HG03045 (cell line): Measurements from ENCODE around the gene CSF2.

Source experiments
- ATAC-seq: cut with Tn5 transposase; IDR thresholded peaks from one replicate; pipeline ENCODE4 v1.9.1; 2021; ENCODE audit warnings: mild to moderate bottlenecking, moderate library complexity; ENCODE audit not compliant: unreplicated experiment

CSF2 gene

GRCh38 chr5:132067941-132068808 is 5.4 kb upstream of the CSF2 start:
- no peak for ATAC-seq

- ATAC-seq: no peak
These were observed 4.0 kb upstream of the CSF2 start for GRCh38 chr5:132069561-132069960.

GRCh38 chr5:132069994-132070393 is 3.6 kb upstream of the CSF2 start:
- no peak for ATAC-seq

- no peak for ATAC-seq
These were observed 2.9 kb upstream of the CSF2 start for GRCh38 chr5:132070460-132071337.

GRCh38 chr5:132071338-132071707 is 2.3 kb upstream of the CSF2 start:
- no peak for ATAC-seq

GRCh38 chr5:132072070-132072469 is 1.5 kb upstream of the CSF2 start:
- ATAC-seq: no peak

- no peak for ATAC-seq
These were observed 1.1 kb upstream of the CSF2 start for GRCh38 chr5:132072528-132072927.

- ATAC-seq: no peak
These were observed 642 bp downstream of the CSF2 start for GRCh38 chr5:132074091-132074771.

- ATAC-seq: no peak
These were observed 1.5 kb downstream of the CSF2 start for GRCh38 chr5:132074772-132075718.

GRCh38 chr5:132075719-132076077 is 2.1 kb downstream of the CSF2 start:
- no peak for ATAC-seq

- ATAC-seq: no peak
These were observed 2.7 kb downstream of the CSF2 start for GRCh38 chr5:132076202-132076830.

- ATAC-seq: no peak
These were observed 3.4 kb downstream of the CSF2 start for GRCh38 chr5:132076983-132077382.

- no peak for ATAC-seq
These were observed 5.5 kb downstream of the CSF2 start for GRCh38 chr5:132079081-132079480.

GRCh38 chr5:132079619-132080018 is 6.0 kb downstream of the CSF2 start:
- no peak for ATAC-seq

- ATAC-seq: no peak
These were observed 7.0 kb downstream of the CSF2 start for GRCh38 chr5:132080595-132080994.

GRCh38 chr5:132081458-132081857 is 7.9 kb downstream of the CSF2 start:
- ATAC-seq: no peak

- no peak for ATAC-seq
These were observed 8.9 kb downstream of the CSF2 start for GRCh38 chr5:132082329-132083023.

- ATAC-seq: no peak
These were observed 9.6 kb downstream of the CSF2 start for GRCh38 chr5:132083071-132083678.

- ATAC-seq: no peak
These were observed 12.1 kb downstream of the CSF2 start for GRCh38 chr5:132085686-132086085.
